Activated CD4-positive, alpha-beta T cell treated with anti-CD3 and anti-CD28 coated beads, Interleukin-2, amount 10 ng/mL, durations not matched to agents 24 days and 14 days (primary cell): Measurements from ENCODE around the gene ZNF772. TPM values are rescaled to one million over a fixed set of nuclear protein-coding genes. Genes with fewer than 3 reads are reported as not detected.

Experiments
- DNase-seq: peaks from one replicate; pipeline ENCODE4 v3.0.0; 2022
- H3K27ac Mint-ChIP-seq: one replicate; pipeline ENCODE4 v1.8.0; 2022; ENCODE audit warnings: mild to moderate bottlenecking, mixed read lengths
- H3K27me3 Mint-ChIP-seq: one replicate; pipeline ENCODE4 v1.8.0; 2022; ENCODE audit warnings: mixed read lengths
- H3K36me3 Mint-ChIP-seq: one replicate; pipeline ENCODE4 v1.8.0; 2022; ENCODE audit warnings: low read depth, mild to moderate bottlenecking, mixed read lengths
- H3K4me1 Mint-ChIP-seq: one replicate; pipeline ENCODE4 v1.8.0; 2021; ENCODE audit warnings: mixed read lengths
- H3K4me3 Mint-ChIP-seq: one replicate; pipeline ENCODE4 v1.8.0; 2022; ENCODE audit warnings: mild to moderate bottlenecking, moderate library complexity, mixed read lengths
- H3K9me3 Mint-ChIP-seq: one replicate; pipeline ENCODE4 v1.8.0; 2021; ENCODE audit warnings: mixed read lengths
- intact Hi-C: fragments of 100-400 bp; cut with micrococcal nuclease; formaldehyde crosslinking; loops from one replicate; pipeline ENCODE4 v1.15.1; 2023
- total RNA-seq: library from RNA; stranded (reverse); gene quantifications from 2 replicates; pipeline ENCODE4 v1.2.3, GENCODE V29; 2022

ZNF772 gene
- total RNA-seq, 1 donor from 2014 or later, result 2.5 TPM

DNA sequence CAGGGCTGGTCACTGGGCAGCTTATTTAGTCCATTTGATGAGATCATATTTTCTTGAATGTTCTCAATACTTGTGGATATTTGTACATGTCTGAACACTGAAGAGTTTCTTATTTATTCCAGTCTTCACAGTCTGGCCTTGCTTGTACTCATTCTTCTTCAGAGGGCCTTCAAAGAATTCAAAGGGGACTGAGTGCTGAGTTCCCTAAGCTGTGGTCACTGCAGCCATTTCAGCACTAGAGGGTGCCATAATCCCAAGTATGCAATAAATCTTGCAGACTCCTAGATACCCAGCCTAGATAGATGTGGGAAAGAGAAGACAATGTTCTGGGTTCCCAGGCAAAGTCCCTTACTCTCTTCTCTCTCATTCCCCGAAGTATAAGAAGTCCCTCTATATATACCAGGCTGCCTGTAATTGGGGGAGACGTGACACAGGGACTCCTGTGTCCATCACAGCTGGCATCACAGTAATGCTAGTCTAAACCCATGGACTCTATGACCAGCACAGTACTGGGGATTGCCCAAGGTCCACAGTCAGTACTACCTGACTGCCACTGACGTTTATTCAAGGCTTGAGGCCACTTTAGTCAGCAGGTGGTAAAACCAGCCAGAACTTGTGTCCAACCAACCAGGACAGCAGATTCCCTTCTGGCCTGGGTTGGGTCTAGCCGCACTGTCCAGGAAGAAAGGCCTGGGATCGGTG is 11.5 kb downstream of the ZNF772 start:
- Mint-ChIP-seq H3K27ac (no peak overlapping the region), H3K27me3 (no peaks in the 10 kb centered on the region), H3K9me3 (peaks cover 12% of the 10 kb centered on the region), H3K4me1 (no peaks in the 10 kb centered on the region), H3K36me3 (peaks cover 3% of the 10 kb centered on the region), H3K4me3 (no peak overlapping the region)
- DNase-seq, result peak; percentile 80
- intact Hi-C loops, result no loop called here

DNA sequence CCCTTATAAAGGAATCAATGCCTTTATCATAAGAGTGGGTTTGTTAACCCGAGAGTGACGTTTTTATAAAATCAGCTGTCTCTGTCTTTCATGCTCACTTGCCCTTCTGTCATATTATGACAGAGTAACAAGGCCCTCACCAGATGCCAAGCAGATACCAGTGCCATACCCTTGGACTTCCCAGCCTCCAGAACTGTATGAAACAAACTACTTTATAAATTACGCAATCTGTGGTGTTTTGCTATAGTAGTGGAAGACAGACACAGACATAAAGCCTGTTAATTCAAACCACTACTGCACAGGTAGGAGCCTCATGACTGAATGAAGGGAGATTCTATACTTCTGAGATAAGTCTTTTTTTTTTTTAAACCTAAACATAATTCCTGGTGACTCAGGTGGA is 25.1 kb downstream of the ZNF772 start:
- no peak overlapping the region for H3K27ac Mint-ChIP-seq
- peaks cover 20% of the 10 kb centered on the region for H3K9me3 Mint-ChIP-seq
- intact Hi-C loops, result no loop called here
- peaks cover 2% of the 10 kb centered on the region for H3K36me3 Mint-ChIP-seq
- no peaks in the 10 kb centered on the region for H3K4me1 Mint-ChIP-seq
- H3K27me3 Mint-ChIP-seq, result no peaks in the 10 kb centered on the region
- H3K4me3 Mint-ChIP-seq, result no peak overlapping the region
- no peak for DNase-seq

DNA sequence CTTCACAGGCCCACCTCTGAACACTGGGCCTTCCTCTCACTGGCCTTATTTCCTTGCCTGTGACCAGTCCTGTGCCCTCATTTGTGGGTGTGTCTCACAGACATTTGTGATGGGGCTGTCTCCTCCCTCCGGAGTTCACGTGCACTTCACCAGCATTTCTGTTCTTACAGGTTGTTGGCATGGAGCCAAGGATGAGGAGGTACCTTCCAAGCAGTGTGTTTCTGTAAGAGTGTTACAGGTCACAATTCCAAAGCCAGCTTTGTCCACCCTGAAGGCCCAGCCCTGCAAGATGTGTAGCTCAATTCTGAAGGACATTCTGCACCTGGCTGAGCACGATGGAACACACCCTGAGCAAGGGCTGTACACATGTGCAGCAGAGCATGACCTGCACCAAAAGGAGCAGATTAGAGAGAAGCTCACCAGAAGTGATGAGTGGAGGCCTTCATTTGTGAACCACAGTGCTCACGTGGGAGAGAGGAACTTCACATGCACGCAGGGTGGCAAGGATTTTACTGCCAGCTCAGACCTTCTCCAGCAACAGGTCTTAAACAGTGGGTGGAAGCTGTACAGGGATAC is 34.2 kb downstream of the ZNF772 start:
- H3K27ac Mint-ChIP-seq, result no peak overlapping the region
- intact Hi-C loops, result no loop called here
- no peaks in the 10 kb centered on the region for H3K27me3 Mint-ChIP-seq
- peaks cover 47% of the 10 kb centered on the region for H3K9me3 Mint-ChIP-seq
- no peak for DNase-seq
- peaks cover 3% of the 10 kb centered on the region for H3K4me1 Mint-ChIP-seq
- H3K36me3 Mint-ChIP-seq, result peaks cover 77% of the 10 kb centered on the region
- no peak overlapping the region for H3K4me3 Mint-ChIP-seq

DNA sequence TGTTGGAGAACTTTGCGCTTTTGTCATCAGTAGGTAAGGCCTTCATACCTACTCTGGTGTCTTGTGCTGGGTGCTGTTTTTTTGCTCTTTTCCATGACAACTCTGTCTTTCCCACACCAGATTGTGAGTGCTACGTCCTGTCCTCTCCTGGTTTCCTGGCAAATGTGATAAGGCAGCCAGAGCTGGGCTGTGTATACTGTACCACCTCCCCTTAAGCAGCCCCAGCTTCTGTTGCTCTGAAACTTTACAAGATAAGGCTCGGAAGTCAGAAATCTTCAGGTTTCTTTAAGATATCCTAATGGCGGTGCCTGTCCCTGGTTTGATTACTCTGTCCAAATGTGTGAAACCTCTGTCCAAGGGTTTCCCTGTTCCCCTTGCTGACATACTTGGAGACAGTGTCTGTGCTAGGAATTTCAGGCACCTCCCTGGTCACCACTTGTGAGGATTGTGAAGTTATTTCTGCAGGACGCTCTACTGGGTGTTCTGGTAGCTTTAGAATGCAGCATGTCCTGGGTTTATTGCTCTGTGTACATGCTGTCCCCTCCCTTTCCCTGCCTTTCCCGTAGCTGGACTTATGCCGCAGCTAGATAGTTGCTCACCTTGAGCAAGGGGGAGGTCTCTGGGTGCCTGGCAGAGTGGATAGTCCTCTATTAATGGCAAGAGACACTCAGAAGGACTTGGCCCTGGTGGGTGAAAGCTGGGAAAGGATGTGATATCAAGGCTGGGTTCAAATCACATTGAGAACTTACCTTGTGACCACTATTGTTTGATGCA is 35.2 kb downstream of the ZNF772 start:
- H3K4me3 Mint-ChIP-seq, result no peak overlapping the region
- intact Hi-C loops, result no loop called here
- peaks cover 83% of the 10 kb centered on the region for H3K36me3 Mint-ChIP-seq
- H3K27ac Mint-ChIP-seq, result no peak overlapping the region
- no peak for DNase-seq
- no peaks in the 10 kb centered on the region for H3K27me3 Mint-ChIP-seq
- H3K4me1 Mint-ChIP-seq, result peaks cover 3% of the 10 kb centered on the region
- peaks cover 47% of the 10 kb centered on the region for H3K9me3 Mint-ChIP-seq

DNA sequence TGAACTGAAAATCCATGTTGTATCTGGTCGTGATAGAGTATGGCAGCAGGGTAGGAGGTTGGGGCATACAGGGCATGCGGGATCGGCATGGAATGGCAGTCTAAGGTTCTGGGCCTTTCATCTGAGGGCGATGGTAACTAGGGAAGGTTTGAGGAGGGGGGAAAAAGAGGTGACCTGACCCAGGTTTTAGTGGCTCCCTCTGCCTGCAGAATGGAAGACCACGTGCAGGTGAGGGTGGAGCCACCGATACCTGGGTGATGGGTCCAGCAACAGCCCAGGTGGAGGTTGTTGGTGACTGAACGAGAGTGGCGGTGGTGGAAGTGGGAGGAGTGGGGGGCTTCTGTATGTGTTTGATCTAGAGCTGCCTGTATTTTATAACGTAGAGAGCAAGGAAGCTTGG is 38.4 kb downstream of the ZNF772 start:
- H3K27me3 Mint-ChIP-seq, result peaks cover 2% of the 10 kb centered on the region
- no peak overlapping the region for H3K27ac Mint-ChIP-seq
- H3K36me3 Mint-ChIP-seq, result peaks cover 78% of the 10 kb centered on the region
- peaks cover 50% of the 10 kb centered on the region for H3K9me3 Mint-ChIP-seq
- intact Hi-C loops, result no loop called here
- no peak for DNase-seq
- peaks cover 19% of the 10 kb centered on the region for H3K4me1 Mint-ChIP-seq
- H3K4me3 Mint-ChIP-seq, result no peak overlapping the region

DNA sequence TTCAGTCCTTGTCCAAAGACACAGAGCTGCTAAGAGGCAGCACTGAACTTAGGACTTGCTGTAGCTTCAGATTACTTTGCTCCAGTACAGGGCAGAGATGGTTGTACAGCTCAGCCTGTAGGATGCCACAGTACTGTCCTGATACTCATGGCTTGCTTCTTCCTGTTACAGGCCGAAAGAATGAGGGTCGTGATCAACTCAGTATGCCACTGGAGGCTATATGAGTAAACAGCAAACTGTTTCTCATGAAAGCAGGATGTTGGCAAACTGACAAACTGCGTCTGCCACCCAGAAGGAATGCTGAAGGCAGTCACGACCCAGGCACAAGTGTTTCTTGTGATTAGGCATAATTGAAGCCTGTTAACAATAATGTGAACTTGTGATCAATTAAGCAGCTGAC is 39.4 kb downstream of the ZNF772 start:
- peaks cover 19% of the 10 kb centered on the region for H3K4me1 Mint-ChIP-seq
- no peak overlapping the region for H3K4me3 Mint-ChIP-seq
- DNase-seq, result no peak
- peaks cover 2% of the 10 kb centered on the region for H3K27me3 Mint-ChIP-seq
- peaks cover 70% of the 10 kb centered on the region for H3K36me3 Mint-ChIP-seq
- H3K27ac Mint-ChIP-seq, result no peak overlapping the region
- intact Hi-C loops, result no loop called here
- peaks cover 52% of the 10 kb centered on the region for H3K9me3 Mint-ChIP-seq

DNA sequence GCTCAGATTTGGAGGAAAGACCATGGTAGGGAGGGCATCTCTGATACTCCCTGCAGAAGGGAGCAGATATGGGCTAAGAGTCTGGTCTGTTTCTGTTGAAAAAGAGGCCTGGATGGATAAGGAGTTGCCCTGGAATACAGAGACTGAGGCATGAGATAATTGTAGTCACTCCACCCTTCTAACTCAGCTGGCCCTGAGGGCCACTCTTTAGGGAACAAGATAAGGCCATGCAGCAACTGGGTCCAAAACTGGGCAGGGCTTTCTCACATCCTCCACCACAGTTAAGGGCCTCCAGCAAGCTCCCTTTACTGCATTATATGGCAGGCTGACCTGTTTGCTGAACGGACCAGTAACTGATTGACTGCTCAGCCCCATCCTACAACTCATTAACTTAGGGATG is 40.9 kb downstream of the ZNF772 start:
- H3K27me3 Mint-ChIP-seq, result peaks cover 2% of the 10 kb centered on the region
- peaks cover 55% of the 10 kb centered on the region for H3K36me3 Mint-ChIP-seq
- peak overlapping the region; percentile 95 for H3K27ac Mint-ChIP-seq
- intact Hi-C loops, result no loop called here
- H3K9me3 Mint-ChIP-seq, result peaks cover 39% of the 10 kb centered on the region
- H3K4me1 Mint-ChIP-seq, result peaks cover 19% of the 10 kb centered on the region
- DNase-seq, result no peak
- peak overlapping the region; percentile 95 for H3K4me3 Mint-ChIP-seq

DNA sequence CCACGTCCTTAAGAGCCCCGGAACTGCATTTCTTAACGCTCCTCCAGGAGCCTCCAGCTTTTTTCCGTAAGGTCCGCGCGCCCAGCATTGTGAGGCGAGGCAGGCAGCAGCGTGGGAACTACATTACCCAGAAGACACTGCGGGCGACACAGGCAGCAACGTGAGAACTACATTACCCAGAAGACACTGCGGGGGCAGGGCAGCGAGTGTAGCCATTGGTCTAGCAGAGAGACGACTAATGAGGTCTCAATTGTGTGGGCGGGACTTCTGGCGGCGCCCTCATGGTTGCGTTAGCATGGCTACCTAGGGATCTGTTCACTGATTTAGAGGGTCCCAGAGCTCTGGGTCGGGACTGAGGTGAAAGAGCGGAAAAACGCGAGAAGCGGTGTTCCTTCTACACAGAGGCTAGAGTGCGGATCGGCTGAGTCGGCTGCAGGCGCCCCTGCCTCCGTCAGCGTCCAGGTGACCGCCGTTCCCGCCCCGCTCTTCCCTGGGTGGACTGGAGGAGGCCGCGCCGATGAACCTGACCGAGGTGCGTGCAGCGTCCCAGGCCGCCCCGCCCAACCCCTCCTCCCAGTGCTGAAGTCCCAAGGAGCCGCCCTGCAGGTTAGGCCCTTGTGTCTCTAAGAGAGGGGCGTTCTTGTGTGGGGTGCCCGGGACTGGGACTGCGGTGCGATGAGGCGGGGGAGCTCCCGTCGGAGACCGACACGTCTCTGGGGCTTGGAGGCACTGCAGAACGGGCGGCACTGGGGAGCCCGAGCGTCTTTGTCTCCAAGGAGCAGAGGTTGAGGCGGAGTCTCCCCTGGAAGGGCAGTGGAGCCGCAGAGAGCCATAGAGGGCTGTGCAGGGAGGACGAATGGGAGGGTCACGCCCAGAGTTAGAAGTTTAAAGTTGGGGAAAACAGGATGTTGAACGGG is 42.0 kb downstream of the ZNF772 start, which contains the start of gene ZNF749:
TSS of gene ZNF749 (plus strand) at position 264 of the 917 bp plus-strand sequence. CDS start at position 518, 254 bp downstream.
- Mint-ChIP-seq H3K4me1 (peaks cover 19% of the 10 kb centered on the region), H3K36me3 (peaks cover 48% of the 10 kb centered on the region), H3K4me3 (peak within 1 kb of the TSS; percentile 95), H3K9me3 (peaks cover 37% of the 10 kb centered on the region), H3K27ac (peak within 1 kb of the TSS; percentile 95), H3K27me3 (peaks cover 2% of the 10 kb centered on the region)
- peak; percentile 99 for DNase-seq
- intact Hi-C loops, result loop anchor here (1.0 to 2.0 kb wide), 10 partner anchors 24 to 567 kb away; partner anchors contain the start of genes TRAPPC2B, ZNF134, ZNF17 and ZNF264

DNA sequence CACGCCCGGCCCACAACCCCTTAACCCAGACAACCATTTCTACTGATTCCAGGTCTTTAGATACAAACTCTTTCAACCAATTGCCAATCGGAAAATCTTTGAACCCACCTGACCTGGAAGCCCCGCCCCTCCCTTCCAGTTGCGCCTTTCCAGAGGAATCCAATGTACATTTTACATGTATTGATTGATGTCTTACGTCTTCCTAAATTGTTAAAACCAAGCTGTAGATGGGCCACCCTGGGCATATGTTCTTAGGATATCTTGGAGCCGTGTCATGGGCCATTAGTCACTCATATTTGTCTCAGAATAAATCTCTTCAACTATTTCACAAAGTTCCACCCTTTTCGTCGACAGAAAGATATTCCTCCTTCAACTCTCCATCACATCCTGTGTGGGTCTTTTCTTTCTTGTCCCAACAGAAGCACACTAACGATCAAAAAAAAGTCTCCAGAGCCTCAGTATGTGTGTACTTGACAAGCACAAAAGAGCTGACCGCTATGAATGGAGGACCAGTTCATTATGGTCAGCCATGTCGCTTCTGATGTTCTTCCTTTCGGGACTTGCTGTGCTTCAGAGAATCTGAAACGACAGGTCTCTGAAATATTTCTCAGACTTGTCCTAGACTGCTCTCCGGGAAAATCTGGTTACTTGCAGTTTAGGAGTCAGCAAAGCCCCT is 42.8 kb downstream of the ZNF772 start:
- Mint-ChIP-seq H3K4me1 (peaks cover 19% of the 10 kb centered on the region), H3K27me3 (peaks cover 2% of the 10 kb centered on the region), H3K27ac (peak overlapping the region; percentile 95), H3K4me3 (peak overlapping the region; percentile 95), H3K9me3 (peaks cover 29% of the 10 kb centered on the region), H3K36me3 (peaks cover 40% of the 10 kb centered on the region)
- DNase-seq, result peak; percentile 58
- intact Hi-C loops, result loop anchor here (1.0 to 2.0 kb wide), 10 partner anchors 23 to 568 kb away; partner anchors contain the start of genes TRAPPC2B, ZNF134, ZNF17 and ZNF264

DNA sequence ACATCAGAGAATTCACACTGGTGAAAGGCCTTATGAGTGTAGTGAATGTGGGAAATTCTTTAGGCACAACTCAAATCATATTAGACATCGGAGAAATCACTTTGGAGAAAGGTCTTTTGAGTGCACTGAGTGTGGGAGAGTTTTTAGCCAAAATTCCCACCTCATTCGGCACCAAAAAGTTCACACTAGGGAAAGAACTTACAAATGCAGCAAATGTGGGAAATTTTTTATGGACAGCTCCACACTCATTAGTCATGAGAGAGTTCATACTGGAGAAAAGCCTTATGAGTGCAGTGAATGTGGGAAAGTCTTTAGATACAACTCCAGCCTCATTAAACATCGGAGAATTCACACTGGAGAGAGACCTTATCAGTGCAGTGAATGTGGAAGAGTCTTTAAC is 56.3 kb downstream of the ZNF772 start:
- H3K9me3 Mint-ChIP-seq, result peaks cover 19% of the 10 kb centered on the region
- H3K36me3 Mint-ChIP-seq, result peaks cover 59% of the 10 kb centered on the region
- H3K4me3 Mint-ChIP-seq, result no peak overlapping the region
- no peak overlapping the region for H3K27ac Mint-ChIP-seq
- intact Hi-C loops, result no loop called here
- H3K4me1 Mint-ChIP-seq, result no peaks in the 10 kb centered on the region
- DNase-seq, result no peak
- no peaks in the 10 kb centered on the region for H3K27me3 Mint-ChIP-seq

DNA sequence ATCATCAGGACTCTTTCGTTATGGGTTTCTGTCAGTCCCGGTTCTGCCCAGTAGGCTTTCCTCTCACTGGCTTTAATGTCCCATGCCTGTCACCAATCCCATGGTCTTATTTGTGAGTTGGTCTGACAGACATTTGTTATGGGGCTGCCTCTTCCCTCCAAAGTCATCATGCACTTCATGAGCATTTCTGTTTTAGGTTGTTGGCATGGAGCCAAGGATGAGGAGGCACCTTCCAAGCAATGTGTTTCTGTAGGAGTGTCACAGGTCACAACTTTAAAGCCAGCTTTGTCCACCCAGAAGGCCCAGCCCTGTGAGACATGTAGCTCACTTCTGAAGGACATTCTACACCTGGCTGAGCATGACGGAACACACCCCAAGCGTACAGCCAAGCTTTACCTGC is 57.9 kb downstream of the ZNF772 start:
- peaks cover 72% of the 10 kb centered on the region for H3K36me3 Mint-ChIP-seq
- intact Hi-C loops, result loop anchor here (10.0 kb wide), 1 partner anchor 135 kb away; the partner anchor contains the start of gene ZNF460
- no peaks in the 10 kb centered on the region for H3K4me1 Mint-ChIP-seq
- H3K9me3 Mint-ChIP-seq, result peaks cover 30% of the 10 kb centered on the region
- no peaks in the 10 kb centered on the region for H3K27me3 Mint-ChIP-seq
- no peak overlapping the region for H3K4me3 Mint-ChIP-seq
- no peak for DNase-seq
- no peak overlapping the region for H3K27ac Mint-ChIP-seq
